ENCODE measurements around the gene RUNDC1. TPM values are rescaled to one million over a fixed set of nuclear protein-coding genes. Genes with fewer than 3 reads are reported as not detected.
"Not testable (repeated sequence)": the region's sequence is repeated elsewhere in the genome, so short reads cannot be mapped to it uniquely, and the experiment has no call there.

Gene RUNDC1
- polyA plus RNA-seq, 1 experiment: 12.9 TPM

DNA sequence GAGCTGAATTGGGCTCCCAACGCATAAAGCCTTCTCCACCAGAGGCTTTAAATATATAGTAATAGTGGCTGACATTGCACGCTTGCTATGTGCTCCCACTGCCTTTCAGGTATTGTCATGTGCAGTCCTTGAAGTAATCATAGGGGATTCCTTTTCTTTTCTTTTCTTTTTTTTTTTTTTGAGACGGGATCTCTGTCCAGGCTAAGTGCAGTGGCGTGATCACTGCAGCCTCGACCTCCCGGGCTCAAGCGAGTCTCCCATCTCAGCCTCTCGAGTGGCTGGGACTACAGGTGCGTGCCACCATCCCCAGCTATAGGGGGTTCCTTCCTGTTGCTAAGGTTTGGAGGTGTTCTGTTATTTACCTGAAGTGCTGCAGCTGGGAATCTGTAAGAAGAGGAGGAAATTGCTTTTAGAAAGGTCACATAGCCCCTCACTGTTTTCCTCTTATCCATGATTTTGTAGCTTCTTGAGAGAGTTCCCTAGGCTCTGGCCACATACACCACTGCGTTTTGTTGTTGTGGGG lies 18.7 kb downstream of the RUNDC1 start:
- TF ChIP-seq, protein P1, sequence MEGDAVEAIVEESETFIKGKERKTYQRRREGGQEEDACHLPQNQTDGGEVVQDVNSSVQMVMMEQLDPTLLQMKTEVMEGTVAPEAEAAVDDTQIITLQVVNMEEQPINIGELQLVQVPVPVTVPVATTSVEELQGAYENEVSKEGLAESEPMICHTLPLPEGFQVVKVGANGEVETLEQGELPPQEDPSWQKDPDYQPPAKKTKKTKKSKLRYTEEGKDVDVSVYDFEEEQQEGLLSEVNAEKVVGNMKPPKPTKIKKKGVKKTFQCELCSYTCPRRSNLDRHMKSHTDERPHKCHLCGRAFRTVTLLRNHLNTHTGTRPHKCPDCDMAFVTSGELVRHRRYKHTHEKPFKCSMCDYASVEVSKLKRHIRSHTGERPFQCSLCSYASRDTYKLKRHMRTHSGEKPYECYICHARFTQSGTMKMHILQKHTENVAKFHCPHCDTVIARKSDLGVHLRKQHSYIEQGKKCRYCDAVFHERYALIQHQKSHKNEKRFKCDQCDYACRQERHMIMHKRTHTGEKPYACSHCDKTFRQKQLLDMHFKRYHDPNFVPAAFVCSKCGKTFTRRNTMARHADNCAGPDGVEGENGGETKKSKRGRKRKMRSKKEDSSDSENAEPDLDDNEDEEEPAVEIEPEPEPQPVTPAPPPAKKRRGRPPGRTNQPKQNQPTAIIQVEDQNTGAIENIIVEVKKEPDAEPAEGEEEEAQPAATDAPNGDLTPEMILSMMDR (IDR thresholded peaks at IDR 0.05; ENCODE audit: insufficient read depth, low read depth, low read length): no peak
- H3K27me3 ChIP-seq (ENCODE audit: control insufficient read depth, insufficient read depth, low read length): no peaks in the 10 kb centered on the region
- DNase-seq (ENCODE audit: low read depth): no peak
- CTCF ChIA-PET: interaction anchor here (0.6 to 2.2 kb wide), 5 partner anchors 12 to 336 kb away, joined by 3 to 16 read pairs (median 5); partner anchors contain the start of gene AOC2
- POLR2A ChIA-PET: no interaction called here
- H3K36me3 ChIP-seq (ENCODE audit: control insufficient read depth, insufficient read depth, low read length): peaks cover 9% of the 10 kb centered on the region
- H3K4me3 ChIP-seq (ENCODE audit: low read depth, low read length): peak overlapping the region; percentile 91

DNA sequence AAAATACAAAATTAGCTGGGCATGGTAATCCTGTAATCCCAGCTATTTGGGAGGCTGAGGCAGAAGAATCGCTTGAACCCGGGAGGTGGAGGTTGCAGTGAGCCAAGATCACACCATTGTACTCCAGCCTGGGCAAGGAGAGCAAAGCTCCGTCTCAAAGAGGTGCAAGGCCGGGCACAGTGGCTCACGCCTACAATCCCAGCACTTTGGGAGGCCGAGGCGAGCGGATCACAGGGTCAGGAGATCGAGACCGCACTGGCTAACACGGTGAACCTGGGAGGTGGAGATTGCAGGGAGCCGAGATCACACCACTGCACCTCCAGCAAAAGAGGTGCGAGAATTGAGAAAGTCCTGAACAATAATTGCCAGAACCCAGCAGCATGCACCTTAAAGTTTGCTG lies 20.5 kb downstream of the RUNDC1 start:
- ChIA-PET CTCF (interaction anchor here (0.9 kb wide), 1 partner anchor 24 kb away, joined by 4 read pairs; no protein-coding TSS in a partner anchor), POLR2A (interaction anchor here (0.7 kb wide), 1 partner anchor 174 kb away, joined by 5 read pairs; no protein-coding TSS in a partner anchor)
- DNase-seq (ENCODE audit: low read depth); H3K27me3 ChIP-seq (ENCODE audit: control insufficient read depth, insufficient read depth, low read length); H3K36me3 ChIP-seq (ENCODE audit: control insufficient read depth, insufficient read depth, low read length); H3K4me3 ChIP-seq (ENCODE audit: low read depth, low read length): not testable (repeated sequence)

DNA sequence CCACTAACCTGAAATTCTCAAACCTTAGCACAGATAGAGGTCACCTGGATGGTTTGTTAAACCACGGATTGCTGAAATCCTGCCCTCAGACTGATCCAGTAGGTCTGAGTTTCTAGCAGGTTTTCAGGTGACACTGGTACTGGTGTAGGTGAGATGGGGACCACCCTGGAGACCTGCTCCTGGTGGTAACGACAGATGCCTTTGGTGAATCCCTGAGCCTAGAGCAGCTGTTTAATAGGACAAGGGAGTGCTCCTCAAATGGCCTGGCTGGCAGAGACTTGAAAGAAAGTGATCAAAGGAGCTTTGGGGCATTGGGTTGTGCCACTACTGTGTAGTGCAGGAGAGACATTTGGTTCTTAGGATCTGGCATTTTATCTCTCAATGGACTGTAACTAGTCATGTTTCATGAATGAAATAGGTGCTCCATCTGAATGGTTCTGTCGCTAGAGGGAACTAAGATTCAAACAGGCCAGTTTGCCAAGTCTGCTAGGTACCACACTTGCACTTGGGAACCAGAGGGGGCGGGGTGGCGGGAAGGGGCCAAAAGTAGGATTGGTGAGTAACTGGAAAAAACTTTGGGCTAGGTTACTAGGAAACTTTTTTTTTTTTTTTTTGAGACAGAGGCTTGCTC lies 23.3 kb downstream of the RUNDC1 start:
- TF ChIP-seq, protein P1 (IDR thresholded peaks at IDR 0.05; ENCODE audit: insufficient read depth, low read depth, low read length): no peak
- POLR2A ChIA-PET: no interaction called here
- Histone ChIP-seq H3K36me3 (ENCODE audit: control insufficient read depth, insufficient read depth, low read length) (peaks cover 9% of the 10 kb centered on the region), H3K27me3 (ENCODE audit: control insufficient read depth, insufficient read depth, low read length) (no peaks in the 10 kb centered on the region), H3K4me3 (ENCODE audit: low read depth, low read length) (no peak overlapping the region)
- DNase-seq (ENCODE audit: low read depth): no peak
- CTCF ChIA-PET: no interaction called here

DNA sequence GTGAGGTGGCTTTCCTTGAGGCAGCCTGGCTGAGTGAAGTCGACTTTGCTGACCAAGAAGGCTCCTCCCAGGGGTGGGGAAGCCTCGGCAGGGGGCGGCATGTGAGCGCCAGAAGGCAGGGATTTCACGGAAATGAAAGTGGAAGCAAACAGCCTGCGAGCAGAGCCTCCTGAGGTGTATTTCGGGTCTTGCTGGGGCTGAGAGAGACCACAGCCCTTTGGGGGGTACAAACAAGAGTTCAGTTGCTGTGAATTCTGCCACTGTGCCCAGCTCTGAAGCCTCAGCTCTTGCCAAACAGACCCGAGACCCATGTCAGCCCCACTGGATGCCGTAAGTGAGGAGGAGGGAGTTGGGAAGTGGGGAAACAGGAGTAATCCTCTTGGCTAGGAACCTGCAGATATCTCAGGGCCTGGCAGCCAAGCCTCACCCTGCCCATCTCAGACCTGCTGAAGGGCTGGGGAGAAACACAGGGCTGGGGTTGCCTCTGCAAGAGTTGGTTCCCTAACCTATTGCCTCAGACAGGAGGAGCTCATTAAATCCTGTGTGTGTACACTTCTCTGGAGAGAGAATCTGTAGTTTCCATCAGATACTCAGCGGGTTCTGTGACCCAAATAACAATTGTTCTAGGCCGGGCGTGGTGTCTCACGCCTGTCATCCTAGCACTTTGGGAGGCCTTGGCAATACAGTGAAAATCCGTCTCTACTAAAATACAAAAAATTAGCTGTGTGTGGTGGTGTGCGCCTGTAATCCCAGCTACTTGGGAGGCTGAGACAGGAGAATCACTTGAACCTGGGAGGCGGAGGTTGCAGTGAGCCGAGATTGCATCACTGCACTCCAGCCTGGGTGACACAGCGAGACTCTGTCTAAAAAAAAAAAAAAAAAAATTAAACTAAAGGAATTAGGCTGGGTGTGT lies 26.5 kb downstream of the RUNDC1 start, which contains the start of gene IFI35:
IFI35 (plus strand) TSS at position 146 of the 913 bp plus-strand sequence; CDS start at position 310, 164 bp downstream.
- peaks cover 6% of the 10 kb centered on the region for H3K36me3 ChIP-seq (ENCODE audit: control insufficient read depth, insufficient read depth, low read length)
- peak; percentile 51 for DNase-seq (ENCODE audit: low read depth)
- POLR2A ChIA-PET: interaction anchor here (0.6 to 1.2 kb wide), 2 partner anchors 9 to 312 kb away, joined by 3 to 4 read pairs; no protein-coding TSS in a partner anchor
- H3K4me3 ChIP-seq (ENCODE audit: low read depth, low read length): peak within 1 kb of the TSS; percentile 58
- no peaks in the 10 kb centered on the region for H3K27me3 ChIP-seq (ENCODE audit: control insufficient read depth, insufficient read depth, low read length)
- TF ChIP-seq, protein P1 (IDR thresholded peaks at IDR 0.05; ENCODE audit: insufficient read depth, low read depth, low read length): peak; percentile 37; the same call in 1 of the 2 replicates
- CTCF ChIA-PET: interaction anchor here (0.5 to 1.5 kb wide), 3 partner anchors 9 to 300 kb away, joined by 3 to 4 read pairs (median 3); partner anchors contain the start of gene RPL27

DNA sequence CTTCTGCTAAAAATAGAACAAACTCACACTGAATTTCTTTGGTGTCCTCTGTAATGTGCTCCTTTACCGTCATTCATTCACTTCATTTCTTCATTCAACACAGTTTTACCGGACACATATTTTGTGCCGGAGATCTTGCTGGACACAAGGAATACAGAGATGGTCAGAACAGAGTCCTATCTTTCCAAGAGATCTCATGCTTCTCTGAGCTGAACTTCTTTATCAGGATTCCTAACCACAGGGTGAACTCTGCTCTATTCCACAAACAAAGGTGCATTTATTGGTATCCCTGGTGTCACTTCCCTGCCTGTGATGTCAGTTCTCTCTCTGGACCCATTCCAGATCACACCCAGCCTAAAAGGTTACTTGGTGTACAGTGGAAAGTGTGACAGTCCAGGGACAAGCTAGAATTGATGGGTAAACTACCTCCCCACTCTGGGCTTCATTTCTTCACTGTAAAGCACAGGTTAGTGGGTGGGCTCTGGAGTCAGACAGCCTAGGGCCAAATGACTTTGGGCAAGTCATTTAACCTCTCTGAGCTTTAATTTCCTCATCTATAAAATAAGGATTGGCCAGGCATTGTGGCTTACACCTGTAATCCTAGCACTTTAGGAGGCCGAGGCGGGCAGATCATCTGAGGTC lies 30.4 kb downstream of the RUNDC1 start:
- CTCF ChIA-PET: interaction anchor here (0.7 to 2.1 kb wide), 3 partner anchors 8 to 14 kb away, joined by 3 to 5 read pairs (median 4); partner anchors contain the start of gene RPL27
- DNase-seq (ENCODE audit: low read depth): no peak
- POLR2A ChIA-PET: no interaction called here
- H3K27me3 ChIP-seq (ENCODE audit: control insufficient read depth, insufficient read depth, low read length): no peaks in the 10 kb centered on the region
- TF ChIP-seq, protein P1 (IDR thresholded peaks at IDR 0.05; ENCODE audit: insufficient read depth, low read depth, low read length): no peak
- H3K36me3 ChIP-seq (ENCODE audit: control insufficient read depth, insufficient read depth, low read length): peaks cover 17% of the 10 kb centered on the region
- H3K4me3 ChIP-seq (ENCODE audit: low read depth, low read length): no peak overlapping the region
